Skin epidermis (tissue), 12 donors: Measurements from ENCODE around the gene MOK.
"Not testable (repeated sequence)": the region's sequence is repeated elsewhere in the genome, so short reads cannot be mapped to it uniquely, and the experiment has no call there.

Experiments
- H3K27ac ChIP-seq, 21 experiments: fragments of 200-600 bp; sonication (generic) in 11 of 21; one replicate each; pipeline ENCODE4 v1.5.0; 2020; ENCODE audit warnings: mild to moderate bottlenecking in 3 of 21, inconsistent platforms in 2 of 21, moderate library complexity in 2 of 21
- H3K4me3 ChIP-seq, 7 experiments: fragments of 200-600 bp; sonication (generic) in 2 of 7; one replicate each; pipeline ENCODE4 v1.5.0; 2020; ENCODE audit warnings: inconsistent platforms in 2 of 7, mild to moderate bottlenecking in 2 of 7, moderate library complexity in 1 of 7

MOK gene

GRCh38 chr14:102255401-102256190, 49.4 kb downstream of the MOK start:
- peak overlapping the region in 1 of 21 experiments; percentile 41 for H3K27ac ChIP-seq
- H3K4me3 ChIP-seq, result no peak overlapping the region

- Histone ChIP-seq H3K27ac (no peak overlapping the region), H3K4me3 (no peak overlapping the region)
These were observed 51.8 kb downstream of the MOK start for GRCh38 chr14:102252834-102253801.

- H3K4me3 ChIP-seq, result no peak overlapping the region
- no peak overlapping the region for H3K27ac ChIP-seq
These were observed 53.8 kb downstream of the MOK start for GRCh38 chr14:102251161-102251560.

- no peak overlapping the region for H3K4me3 ChIP-seq
- H3K27ac ChIP-seq, result no peak overlapping the region
These were observed 54.3 kb downstream of the MOK start for GRCh38 chr14:102250636-102251035.

- H3K4me3 ChIP-seq, result no peak overlapping the region
These were observed 55.0 kb downstream of the MOK start for GRCh38 chr14:102249981-102250380.

GRCh38 chr14:102249041-102249440, 55.9 kb downstream of the MOK start:
- H3K27ac ChIP-seq, result no peak overlapping the region
- no peak overlapping the region for H3K4me3 ChIP-seq

More at GRCh38 chr14:102249981-102250380, 55.0 kb downstream of the MOK start:
- no peak overlapping the region for H3K27ac ChIP-seq

- Histone ChIP-seq H3K27ac (no peak overlapping the region), H3K4me3 (no peak overlapping the region)
These were observed 56.8 kb downstream of the MOK start for GRCh38 chr14:102248121-102248520.

GRCh38 chr14:102246071-102246470, 58.9 kb downstream of the MOK start:
- peak overlapping the region in 1 of 21 experiments; percentile 11 for H3K27ac ChIP-seq
- no peak overlapping the region for H3K4me3 ChIP-seq

GRCh38 chr14:102243795-102244194, 61.2 kb downstream of the MOK start:
- H3K27ac ChIP-seq, H3K4me3 ChIP-seq: not testable (repeated sequence)

GRCh38 chr14:102241147-102241546, 63.8 kb downstream of the MOK start:
- no peak overlapping the region for H3K27ac ChIP-seq
- no peak overlapping the region for H3K4me3 ChIP-seq

GRCh38 chr14:102240481-102240880, 64.5 kb downstream of the MOK start:
- H3K4me3 ChIP-seq, H3K27ac ChIP-seq: not testable (repeated sequence)

- H3K27ac ChIP-seq, result no peak overlapping the region
- no peak overlapping the region for H3K4me3 ChIP-seq
These were observed 65.7 kb downstream of the MOK start for GRCh38 chr14:102239231-102239630.

GRCh38 chr14:102238766-102239165, 66.2 kb downstream of the MOK start:
- H3K27ac ChIP-seq, result no peak overlapping the region
- no peak overlapping the region for H3K4me3 ChIP-seq

GRCh38 chr14:102238131-102238530, 66.8 kb downstream of the MOK start:
- Histone ChIP-seq H3K4me3 (no peak overlapping the region), H3K27ac (no peak overlapping the region)

GRCh38 chr14:102236026-102236425, 68.9 kb downstream of the MOK start:
- no peak overlapping the region for H3K27ac ChIP-seq
- no peak overlapping the region for H3K4me3 ChIP-seq

- Histone ChIP-seq H3K4me3 (peak overlapping the region in 2 of 7 experiments; percentile 1 to 12), H3K27ac (no peak overlapping the region)
These were observed 69.6 kb downstream of the MOK start for GRCh38 chr14:102235275-102235897.

- Histone ChIP-seq H3K4me3 (peak overlapping the region in 2 of 7 experiments; percentile 1 to 12), H3K27ac (no peak overlapping the region)
These were observed 70.4 kb downstream of the MOK start for GRCh38 chr14:102234331-102235264.

- H3K4me3 ChIP-seq, result no peak overlapping the region
- no peak overlapping the region for H3K27ac ChIP-seq
These were observed 71.9 kb downstream of the MOK start for GRCh38 chr14:102233081-102233480.

- Histone ChIP-seq H3K4me3 (no peak overlapping the region), H3K27ac (no peak overlapping the region)
These were observed 72.7 kb downstream of the MOK start for GRCh38 chr14:102232348-102232625.
